ENCODE measurements around the gene MLLT6.

MLLT6 gene

GRCh38 chr17:38745545-38745944 lies 40.5 kb downstream of the MLLT6 start:
- DNase-seq = no peak

GRCh38 chr17:38746004-38746848 lies 41.2 kb downstream of the MLLT6 start:
- DNase-seq = no peak

GRCh38 chr17:38746849-38747462 lies 41.9 kb downstream of the MLLT6 start:
- DNase-seq = no peak

- peak; percentile 25 for DNase-seq
Measured at GRCh38 chr17:38747463-38748148, 42.5 kb downstream of the MLLT6 start.

- no peak for DNase-seq
Measured at GRCh38 chr17:38748149-38748891, 43.2 kb downstream of the MLLT6 start, which contains the start of gene PCGF2. Gene PCGF2 (minus strand): TSS chr17:38748336. CDS start chr17:38740402, 7,934 bp downstream.

GRCh38 chr17:38748892-38749222 lies 43.8 kb downstream of the MLLT6 start:
- no peak for DNase-seq

- no peak for DNase-seq
Measured at GRCh38 chr17:38749223-38750043, 44.4 kb downstream of the MLLT6 start.

GRCh38 chr17:38750044-38750311 lies 44.9 kb downstream of the MLLT6 start:
- no peak for DNase-seq

GRCh38 chr17:38750312-38751121 lies 45.4 kb downstream of the MLLT6 start:
- DNase-seq = no peak

- no peak for DNase-seq
Measured at GRCh38 chr17:38751144-38751807, 46.2 kb downstream of the MLLT6 start.

GRCh38 chr17:38751808-38752307 lies 46.8 kb downstream of the MLLT6 start:
- peak; percentile 85 for DNase-seq

- DNase-seq = peak; percentile 97
Measured at GRCh38 chr17:38752308-38753070, 47.4 kb downstream of the MLLT6 start, which contains the start of gene PSMB3. Gene PSMB3 (plus strand): TSS chr17:38752741. CDS start chr17:38752827, 86 bp downstream.

- DNase-seq = no peak
Measured at GRCh38 chr17:38753071-38753506, 48.0 kb downstream of the MLLT6 start.

GRCh38 chr17:38761612-38762011 lies 56.5 kb downstream of the MLLT6 start:
- DNase-seq = peak; percentile 40

GRCh38 chr17:38762231-38762630 lies 57.2 kb downstream of the MLLT6 start:
- no peak for DNase-seq

- DNase-seq = no peak
Measured at GRCh38 chr17:38766341-38766740, 61.3 kb downstream of the MLLT6 start.

GRCh38 chr17:38768417-38768816 lies 63.3 kb downstream of the MLLT6 start:
- DNase-seq = no peak

GRCh38 chr17:38773258-38773657 lies 68.2 kb downstream of the MLLT6 start:
- no peak for DNase-seq

GRCh38 chr17:38777641-38778250 lies 72.7 kb downstream of the MLLT6 start:
- DNase-seq = no peak
